HepG2 (cell line): ENCODE measurements around the gene TTBK1. TPM values are rescaled to one million over a fixed set of nuclear protein-coding genes. Genes with fewer than 3 reads are reported as not detected.

Source experiments
- AHR ChIP-seq: IDR thresholded peaks from 2 replicates; pipeline ENCODE4 v1.6.1; 2018; ENCODE audit warnings: missing genetic modification reagents, missing compliant biosample characterization
- ARHGAP35 ChIP-seq: sonication (generic); formaldehyde crosslinking; IDR thresholded peaks from 2 replicates; pipeline ENCODE4 v1.9.0; 2022; ENCODE audit warnings: mild to moderate bottlenecking, inconsistent platforms, moderate library complexity, missing genetic modification reagents, borderline replicate concordance
- HDAC1 ChIP-seq: sonication (generic); formaldehyde crosslinking; IDR thresholded peaks from 2 replicates; pipeline ENCODE4 v1.5.1; 2020; ENCODE audit warnings: mild to moderate bottlenecking, missing genetic modification reagents
- KDM1A ChIP-seq: IDR thresholded peaks from 2 replicates; pipeline ENCODE4 v1.6.1; 2016; ENCODE audit warnings: missing compliant biosample characterization
- MYNN ChIP-seq: sonication (generic); formaldehyde crosslinking; IDR thresholded peaks from 2 replicates; pipeline ENCODE4 v1.4.0; 2020; ENCODE audit warnings: mild to moderate bottlenecking, low read depth, missing genetic modification reagents
- NCOA5 ChIP-seq: sonication (generic); formaldehyde crosslinking; IDR thresholded peaks from 2 replicates; pipeline ENCODE4 v1.4.0; 2020; ENCODE audit warnings: missing genetic modification reagents
- NFYC ChIP-seq: IDR thresholded peaks from 2 replicates; pipeline ENCODE4 v1.6.1; 2016; ENCODE audit warnings: missing genetic modification reagents, missing compliant biosample characterization
- NR2C2 ChIP-seq: sonication (generic); formaldehyde crosslinking; IDR thresholded peaks from 2 replicates; pipeline ENCODE4 v1.4.0; 2020; ENCODE audit warnings: missing genetic modification reagents, mild to moderate bottlenecking, moderate library complexity, borderline replicate concordance
- RARG ChIP-seq: sonication (generic); formaldehyde crosslinking; IDR thresholded peaks from 2 replicates; pipeline ENCODE4 v1.4.0; 2020; ENCODE audit warnings: low read depth, mild to moderate bottlenecking, missing genetic modification reagents
- RBAK ChIP-seq: sonication (generic); formaldehyde crosslinking; IDR thresholded peaks from 2 replicates; pipeline ENCODE4 v1.5.1; 2020; ENCODE audit warnings: mild to moderate bottlenecking, missing genetic modification reagents
- RFXAP ChIP-seq: sonication (generic); formaldehyde crosslinking; IDR thresholded peaks from 2 replicates; pipeline ENCODE4 v1.4.0; 2020; ENCODE audit warnings: missing genetic modification reagents, borderline replicate concordance
- SKI ChIP-seq: fragments of 450-650 bp; IDR thresholded peaks from one replicate; pipeline ENCODE4 v1.6.1; 2018; ENCODE audit warnings: mild to moderate bottlenecking; ENCODE audit not compliant: partially characterized antibody
- SNRNP70 ChIP-seq: fragments of 200-400 bp; formaldehyde crosslinking; IDR thresholded peaks from 2 replicates; pipeline ENCODE4 v1.6.1; 2017; ENCODE audit warnings: mild to moderate bottlenecking, low read depth, low read length, moderate library complexity
- SOX13 ChIP-seq, 3 experiments: fragments of 450-650 bp in 1 of 3; sonication (generic) in 1 of 3; formaldehyde crosslinking in 1 of 3; IDR thresholded peaks in 2 of 3; conservative IDR thresholded peaks in 1 of 3; 2 replicates each; pipeline versions ENCODE4 v1.5.0 to v1.6.1; 2016 to 2020; ENCODE audit warnings: antibody characterized with exemption in 1 of 3, mild to moderate bottlenecking in 1 of 3, missing compliant biosample characterization in 1 of 3, missing genetic modification reagents in 1 of 3, moderate library complexity in 1 of 3
- STAG1 ChIP-seq: sonication (generic); formaldehyde crosslinking; IDR thresholded peaks from 2 replicates; pipeline ENCODE4 v1.4.0; 2020; ENCODE audit warnings: missing genetic modification reagents
- ZBTB1 ChIP-seq: sonication (generic); formaldehyde crosslinking; IDR thresholded peaks from 2 replicates; pipeline ENCODE4 v1.4.0; 2020; ENCODE audit warnings: missing genetic modification reagents, borderline replicate concordance
- ZNF143 ChIP-seq: sonication (generic); formaldehyde crosslinking; IDR thresholded peaks from 2 replicates; pipeline ENCODE4 v1.4.0; 2020; ENCODE audit warnings: missing genetic modification reagents
- ZNF274 ChIP-seq: sonication (generic); formaldehyde crosslinking; IDR thresholded peaks from 2 replicates; pipeline ENCODE4 v1.5.1; 2020; ENCODE audit warnings: mild to moderate bottlenecking, missing genetic modification reagents
- ZNF34 ChIP-seq: sonication (generic); formaldehyde crosslinking; IDR thresholded peaks from 2 replicates; pipeline ENCODE4 v1.4.0; 2020; ENCODE audit warnings: mild to moderate bottlenecking, missing genetic modification reagents, borderline replicate concordance
- polyA plus RNA-seq, 8 experiments: library from polyadenylated mRNA; depleted of rRNA in 3 of 8; stranded (reverse) in 7 of 8; unstranded in 1 of 8; fragments of >200 nt; fragmentation: Illumina TruSeq in 4 of 8; extraction: Trizol in 4 of 8; gene quantifications; 2 replicates each; pipeline versions ENCODE4 v1.2.1 to v1.2.3, GENCODE V29; 2011 to 2016; ENCODE audit warnings: low read depth in 4 of 8, missing spikeins in 1 of 8, mixed read lengths in 1 of 8; ENCODE audit not compliant: insufficient read depth in 1 of 8
- total RNA-seq, 5 experiments: library from RNA; depleted of rRNA; stranded (reverse); fragments of >200 nt; fragmentation: Illumina TruSeq; extraction: Trizol; gene quantifications; 2 replicates each; pipeline ENCODE4 v1.2.3, GENCODE V29; 2016; ENCODE audit warnings: low read depth in 1 of 5
- TF ChIP-seq, protein P1 (sequence below): IDR thresholded peaks from 2 replicates; pipeline ENCODE4 v1.6.1; 2012; ENCODE audit warnings: low read depth, low read length, improper control_type of control experiment
- TF ChIP-seq, protein P2 (sequence below): sonication (generic); formaldehyde crosslinking; IDR thresholded peaks from 2 replicates; pipeline ENCODE4 v1.4.0; 2020; ENCODE audit warnings: missing genetic modification reagents

Gene TTBK1
- total and polyA plus RNA-seq, 2 of the 13 experiments (the other 11 are each of a cell fraction or from before 2014, with no cell fraction given) = 0.24 to 0.33 TPM

DNA sequence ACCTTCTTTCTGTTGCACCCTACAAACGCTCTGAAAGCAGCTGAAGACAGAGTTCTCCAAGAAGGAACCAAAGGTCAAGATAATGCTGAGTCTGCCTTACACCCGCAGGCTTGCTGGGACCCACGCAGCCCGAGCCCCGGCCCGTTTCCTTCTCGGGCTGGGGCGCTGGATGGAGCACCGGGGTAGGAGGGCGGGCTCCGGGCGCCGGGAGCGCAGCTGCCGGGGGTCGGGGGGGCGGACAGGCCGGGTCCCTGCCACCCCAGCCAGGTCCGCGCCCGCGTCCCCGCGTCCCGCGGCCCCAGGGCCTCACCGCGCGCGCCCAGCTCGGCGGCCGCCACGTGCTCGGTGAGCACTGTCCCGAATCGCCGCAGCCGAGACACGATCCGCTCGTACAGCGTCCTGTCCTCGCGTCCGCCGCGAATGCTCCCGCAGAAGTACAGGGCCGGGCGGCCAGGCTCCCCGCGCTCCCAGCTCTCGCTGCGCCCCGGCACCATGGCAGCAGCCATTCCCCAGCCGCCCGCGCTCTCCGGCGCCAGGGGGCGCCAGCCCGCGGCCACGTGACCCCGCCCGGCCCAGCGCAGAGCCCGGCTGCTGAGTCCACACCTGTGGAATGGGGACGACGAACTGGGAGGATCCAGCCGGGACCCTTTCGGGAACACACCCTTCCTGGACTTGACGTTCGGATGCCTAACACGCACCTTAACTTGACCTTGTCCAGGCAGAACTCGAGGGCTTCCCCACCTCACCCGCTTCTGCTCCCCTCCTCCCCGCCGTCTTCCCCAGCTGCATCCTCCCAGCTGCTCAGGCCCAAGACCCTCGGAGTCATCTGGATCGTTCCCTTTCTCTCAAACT lies 14.1 kb upstream of the TTBK1 start, which contains the start of gene DNPH1 (continued):
- TF ChIP-seq, protein P1, sequence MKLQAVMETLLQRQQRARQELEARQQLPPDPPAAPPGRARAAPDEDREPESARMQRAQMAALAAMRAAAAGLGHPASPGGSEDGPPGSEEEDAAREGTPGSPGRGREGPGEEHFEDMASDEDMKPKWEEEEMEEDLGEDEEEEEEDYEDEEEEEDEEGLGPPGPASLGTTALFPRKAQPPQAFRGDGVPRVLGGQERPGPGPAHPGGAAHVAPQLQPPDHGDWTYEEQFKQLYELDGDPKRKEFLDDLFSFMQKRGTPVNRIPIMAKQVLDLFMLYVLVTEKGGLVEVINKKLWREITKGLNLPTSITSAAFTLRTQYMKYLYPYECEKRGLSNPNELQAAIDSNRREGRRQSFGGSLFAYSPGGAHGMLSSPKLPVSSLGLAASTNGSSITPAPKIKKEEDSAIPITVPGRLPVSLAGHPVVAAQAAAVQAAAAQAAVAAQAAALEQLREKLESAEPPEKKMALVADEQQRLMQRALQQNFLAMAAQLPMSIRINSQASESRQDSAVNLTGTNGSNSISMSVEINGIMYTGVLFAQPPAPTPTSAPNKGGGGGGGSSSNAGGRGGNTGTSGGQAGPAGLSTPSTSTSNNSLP = no peak
- peak; percentile 68 for TF ChIP-seq ZNF143
- no peak for TF ChIP-seq NCOA5 (CRISPR knock-in tag)
- no peak for TF ChIP-seq ZBTB1 (CRISPR knock-in tag)
- TF ChIP-seq RARG (CRISPR knock-in tag) = no peak
- TF ChIP-seq KDM1A (CRISPR knock-in tag) = peak; percentile 57; the same call in 1 of the 2 replicates
- TF ChIP-seq, protein P2, sequence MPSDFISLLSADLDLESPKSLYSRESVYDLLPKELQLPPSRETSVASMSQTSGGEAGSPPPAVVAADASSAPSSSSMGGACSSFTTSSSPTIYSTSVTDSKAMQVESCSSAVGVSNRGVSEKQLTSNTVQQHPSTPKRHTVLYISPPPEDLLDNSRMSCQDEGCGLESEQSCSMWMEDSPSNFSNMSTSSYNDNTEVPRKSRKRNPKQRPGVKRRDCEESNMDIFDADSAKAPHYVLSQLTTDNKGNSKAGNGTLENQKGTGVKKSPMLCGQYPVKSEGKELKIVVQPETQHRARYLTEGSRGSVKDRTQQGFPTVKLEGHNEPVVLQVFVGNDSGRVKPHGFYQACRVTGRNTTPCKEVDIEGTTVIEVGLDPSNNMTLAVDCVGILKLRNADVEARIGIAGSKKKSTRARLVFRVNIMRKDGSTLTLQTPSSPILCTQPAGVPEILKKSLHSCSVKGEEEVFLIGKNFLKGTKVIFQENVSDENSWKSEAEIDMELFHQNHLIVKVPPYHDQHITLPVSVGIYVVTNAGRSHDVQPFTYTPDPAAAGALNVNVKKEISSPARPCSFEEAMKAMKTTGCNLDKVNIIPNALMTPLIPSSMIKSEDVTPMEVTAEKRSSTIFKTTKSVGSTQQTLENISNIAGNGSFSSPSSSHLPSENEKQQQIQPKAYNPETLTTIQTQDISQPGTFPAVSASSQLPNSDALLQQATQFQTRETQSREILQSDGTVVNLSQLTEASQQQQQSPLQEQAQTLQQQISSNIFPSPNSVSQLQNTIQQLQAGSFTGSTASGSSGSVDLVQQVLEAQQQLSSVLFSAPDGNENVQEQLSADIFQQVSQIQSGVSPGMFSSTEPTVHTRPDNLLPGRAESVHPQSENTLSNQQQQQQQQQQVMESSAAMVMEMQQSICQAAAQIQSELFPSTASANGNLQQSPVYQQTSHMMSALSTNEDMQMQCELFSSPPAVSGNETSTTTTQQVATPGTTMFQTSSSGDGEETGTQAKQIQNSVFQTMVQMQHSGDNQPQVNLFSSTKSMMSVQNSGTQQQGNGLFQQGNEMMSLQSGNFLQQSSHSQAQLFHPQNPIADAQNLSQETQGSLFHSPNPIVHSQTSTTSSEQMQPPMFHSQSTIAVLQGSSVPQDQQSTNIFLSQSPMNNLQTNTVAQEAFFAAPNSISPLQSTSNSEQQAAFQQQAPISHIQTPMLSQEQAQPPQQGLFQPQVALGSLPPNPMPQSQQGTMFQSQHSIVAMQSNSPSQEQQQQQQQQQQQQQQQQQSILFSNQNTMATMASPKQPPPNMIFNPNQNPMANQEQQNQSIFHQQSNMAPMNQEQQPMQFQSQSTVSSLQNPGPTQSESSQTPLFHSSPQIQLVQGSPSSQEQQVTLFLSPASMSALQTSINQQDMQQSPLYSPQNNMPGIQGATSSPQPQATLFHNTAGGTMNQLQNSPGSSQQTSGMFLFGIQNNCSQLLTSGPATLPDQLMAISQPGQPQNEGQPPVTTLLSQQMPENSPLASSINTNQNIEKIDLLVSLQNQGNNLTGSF (CRISPR knock-in tag) = peak; percentile 98
- TF ChIP-seq ARHGAP35 = 0 out of 2 replicates have a peak, but pooled peaks have one; percentile 71
- no peak; the same call in 1 of the 2 replicates for TF ChIP-seq AHR (CRISPR knock-in tag)
- TF ChIP-seq STAG1 = peak; percentile 74
- TF ChIP-seq ZNF274 (CRISPR knock-in tag) = peak; percentile 21; the same call in 1 of the 2 replicates
- TF ChIP-seq RBAK (CRISPR knock-in tag) = 0 out of 2 replicates have a peak, but pooled peaks have one; percentile 14
- TF ChIP-seq HDAC1 (CRISPR knock-in tag) = no peak; the same call in none of the 2 replicates
- TF ChIP-seq ZNF34 = no peak
- TF ChIP-seq NFYC (CRISPR knock-in tag) = peak; percentile 28; the same call in 1 of the 2 replicates
- peak; percentile 85; the same call in 1 of the 2 replicates for TF ChIP-seq RFXAP (CRISPR knock-in tag)
- no peak for TF ChIP-seq MYNN (CRISPR knock-in tag)
- TF ChIP-seq SKI = peak; percentile 49
- peak; percentile 59; the same call in 1 of the 2 replicates for TF ChIP-seq NR2C2 (CRISPR knock-in tag)
- no peak for TF ChIP-seq SNRNP70
- TF ChIP-seq SOX13 (IDR thresholded peaks at IDR 0.05) = 0 out of 2 replicates have a peak, but pooled peaks have one; percentile 30
- TF ChIP-seq SOX13 (CRISPR knock-in tag; conservative IDR thresholded peaks at IDR 0.05 in 1 of 2, IDR thresholded peaks at IDR 0.05 in 1 of 2) = peak in 1 of 2 experiments; percentile 40; a peak in 1 of 4 replicates
